Measurements from ENCODE around the gene ICOS.

DNA sequence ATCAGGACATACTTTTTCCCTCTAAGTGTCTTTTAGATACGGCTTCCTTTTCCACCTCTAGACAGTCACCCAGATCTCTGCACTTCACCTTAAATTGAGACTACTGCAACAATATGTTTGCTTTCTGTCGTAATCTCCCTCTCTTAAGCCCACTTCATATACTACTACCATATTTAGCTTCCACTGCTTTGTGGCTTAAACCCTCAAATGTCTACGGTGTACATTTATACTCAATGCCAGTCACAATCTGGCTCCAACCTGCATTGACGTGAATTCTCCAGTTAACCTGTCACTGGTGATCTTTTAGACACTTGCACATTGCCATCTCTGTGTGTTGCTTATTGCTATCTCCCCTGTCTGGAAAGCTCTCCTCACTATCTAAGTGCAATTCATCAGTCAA is 56.4 kb downstream of the ICOS start:
- no peak for TF ChIP-seq RBM15 (IDR thresholded peaks at IDR 0.05; ENCODE audit: insufficient read depth, low read length)
- TF ChIP-seq ZKSCAN1 (IDR thresholded peaks at IDR 0.05; ENCODE audit: low read depth, low read length) = no peak
- no peak for TF ChIP-seq ZEB2 (IDR thresholded peaks at IDR 0.05)
- no peak for TF ChIP-seq ATF7 (IDR thresholded peaks at IDR 0.05)

All from K562 (cell line).